Measurements from ENCODE around the gene BDP1.
"Not testable (repeated sequence)": the region's sequence is repeated elsewhere in the genome, so short reads cannot be mapped to it uniquely, and the experiment has no call there.

DNA sequence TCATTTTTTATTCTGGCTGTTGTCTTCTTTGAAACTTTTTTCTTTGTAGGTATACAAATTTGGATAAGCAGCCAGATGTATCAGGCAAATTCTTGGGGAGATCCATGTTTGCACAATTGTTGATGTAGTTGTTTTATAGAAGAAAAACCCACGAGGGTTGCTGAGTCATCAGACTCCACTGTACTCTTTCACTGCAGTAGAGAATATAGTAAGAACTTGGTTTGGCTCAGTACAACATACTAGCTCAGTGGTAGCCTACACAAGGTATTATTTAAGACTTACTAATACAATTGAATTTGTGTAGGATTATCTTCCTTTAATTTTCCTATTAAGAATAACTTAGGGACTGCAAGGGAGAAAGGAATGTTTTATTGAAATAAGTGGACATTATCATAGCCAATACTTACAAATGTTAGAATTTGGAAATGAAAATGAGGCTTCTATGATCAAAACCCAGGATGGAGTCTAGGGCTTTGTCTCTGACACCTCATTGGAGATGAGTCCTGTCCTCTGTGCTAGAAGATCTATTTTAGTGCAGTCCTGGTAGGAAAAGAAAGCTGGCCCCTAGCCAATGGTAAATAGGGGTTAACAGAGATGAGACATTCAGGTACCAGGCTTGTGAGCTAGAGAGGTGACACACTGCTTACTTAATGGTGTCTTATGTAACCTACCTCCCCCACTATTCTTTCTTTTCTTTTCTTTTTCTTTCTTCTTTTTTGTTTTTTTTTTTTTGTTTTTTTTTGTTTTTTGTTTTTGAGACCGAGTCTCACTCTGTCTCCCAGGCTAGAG is 28.6 kb upstream of the BDP1 start:
- not testable (repeated sequence) for TF ChIP-seq CTCF, POLR2A (IDR thresholded peaks at IDR 0.05)
